Heart right ventricle (tissue), 16 donors: ENCODE measurements around the gene ZNF740. TPM values are rescaled to one million over a fixed set of nuclear protein-coding genes. Genes with fewer than 3 reads are reported as not detected.
"Not testable (repeated sequence)": the region's sequence is repeated elsewhere in the genome, so short reads cannot be mapped to it uniquely, and the experiment has no call there.

Experiments used
- ATAC-seq, 8 donors: fragments of 200-7000 bp; cut with Tn5 transposase; one replicate each; pipeline ENCODE4 v1.9.1; 2020; ENCODE audit warnings: mild to moderate bottlenecking in 8 of 8, moderate library complexity in 8 of 8, moderate number of reproducible peaks in 1 of 8
- DNase-seq, 2 donors: peaks; one replicate each; pipeline ENCODE4 v3.0.0-alpha.2; 2020
- H3K27ac ChIP-seq, 10 donors: fragments of 200-600 bp; sonication (generic) in 2 of 10; one replicate each; pipeline versions ENCODE4 v1.5.0 to v1.8.0; 2020 to 2022; ENCODE audit warnings: mild to moderate bottlenecking in 3 of 10
- H3K27me3 ChIP-seq, 7 donors: fragments of 200-600 bp; one replicate each; pipeline ENCODE4 v1.8.0; 2021 to 2022; ENCODE audit warnings: mild to moderate bottlenecking in 2 of 7
- H3K36me3 ChIP-seq, 9 donors: fragments of 200-600 bp; sonication (generic) in 1 of 9; one replicate each; pipeline versions ENCODE4 v1.5.0 to v1.8.0; 2020 to 2022; ENCODE audit warnings: mild to moderate bottlenecking in 2 of 9
- H3K4me1 ChIP-seq, 9 donors: fragments of 200-600 bp; sonication (generic) in 1 of 9; one replicate each; pipeline versions ENCODE4 v1.5.0 to v1.8.0; 2020 to 2022; ENCODE audit warnings: mild to moderate bottlenecking in 4 of 9
- H3K4me3 ChIP-seq, 10 donors: fragments of 200-600 bp; sonication (generic) in 2 of 10; one replicate each; pipeline versions ENCODE4 v1.5.0 to v1.8.0; 2020 to 2022; ENCODE audit warnings: mild to moderate bottlenecking in 7 of 10, moderate library complexity in 2 of 10
- H3K9me3 ChIP-seq, 11 donors: fragments of 200-600 bp in 10 of 11; sonication (generic) in 2 of 11; one replicate each; pipeline versions ENCODE4 v1.5.0 to v1.8.0; 2013 to 2022; ENCODE audit warnings: mild to moderate bottlenecking in 2 of 11, control low read depth in 1 of 11, moderate library complexity in 1 of 11
- WGBS, 2 donors: extraction: QIAGEN DNeasy Blood & Tissue Kit; methylation state at CpG; one replicate each; pipeline ENCODE4 v1.1.7; 2013; ENCODE audit warnings: inconsistent platforms in 1 of 2; 5-methylcytosine and 5-hydroxymethylcytosine counted together
- intact Hi-C, 10 donors: fragments of 100-400 bp; cut with DNase I; formaldehyde crosslinking; loops; one replicate each; pipeline versions ENCODE4 v1.11.1 to v1.14.2; 2022
- polyA plus RNA-seq, 2 donors: library from polyadenylated mRNA; stranded (reverse); fragments of 200-250 nt; gene quantifications; one replicate each; pipeline ENCODE4 v1.2.3, GENCODE V29; 2013
- total RNA-seq, 10 donors: library from RNA; stranded (reverse); fragmentation: NEBNext Ultra II Directional in 3 of 10; extraction: Animal tissue kit (Norgen Biotek cat#: 25700) in 3 of 10; gene quantifications; one replicate each; pipeline versions ENCODE4 v1.2.1 to v1.2.4, GENCODE V29; 2021 to 2023
- TF ChIP-seq, protein P1 (sequence below), 9 donors: fragments of 200-600 bp; sonication (generic) in 2 of 9; IDR thresholded peaks; one replicate each; pipeline versions ENCODE4 v1.5.0 to v1.8.0; 2021 to 2022; ENCODE audit warnings: antibody characterized with exemption in 9 of 9, mild to moderate bottlenecking in 5 of 9, moderate library complexity in 1 of 9
- donor health status: Arrhythmogenic right ventricular cardiomyopathy.
- donor health status: ischemic (EF 13 %, LVEDD 7.1; RV severe dilation, severe dysfunction).
- donor health status: healthy with polysubstance abuse.
- donor health status: DM: no; HTN: yes; CAD: no.
- donor health status: DM: no; HTN: no; CAD: no.
- donor health status: ischemic (EF 25% LVEDD 6.9; RV normal size, moderate dysfunction).
- donor health status: ischemic (EF 25% LVEDD 5.7; RV mildly dilated, moderate dysfunction).
- donor health status: healthy.
- donor health status: DM: yes; HTN: yes; CAD: no.
- donor health status: Ischemic cardiomyopathy.
- donor health status: ischemic (EF 35%, LVEDD 5.7; RV mildly dilated, moderate dysfunction).
- donor health status: nonischemic (EF 11% LVEDD 7.7; RV severe dilation, severe dysfunction).
- donor health status: DM: yes; HTN: yes; CAD: no.
- donor health status: PGD.
- donor health status: ischemic (EF 29% LVEDD 5.4; RV normal size, mild dysfunction).
- donor health status: nonischemic (EF 23%, LVEDD 6.1; RV moderate dilation, normal function).

Gene ZNF740
- total and polyA plus RNA-seq, 12 donors: 2.7 to 28.9 (median 18.9) TPM

- H3K27ac ChIP-seq: peak overlapping the region in 1 of 10 donors; percentile 54
- no peaks in the 10 kb centered on the region for H3K9me3 ChIP-seq
- no peaks in the 10 kb centered on the region for H3K27me3 ChIP-seq
- no peak overlapping the region for H3K4me3 ChIP-seq
- 80% methylated on average over 10 of the region's 10 CpGs for WGBS, 2 donors
- ATAC-seq (no peak), DNase-seq (no peak)
- intact Hi-C loops: no loop called here
- peaks cover 0 to 12% (median 0%) of the 10 kb centered on the region in 9 donors for H3K36me3 ChIP-seq
- H3K4me1 ChIP-seq: peaks cover 0 to 56% (median 8%) of the 10 kb centered on the region in 9 donors
- TF ChIP-seq, protein P1, sequence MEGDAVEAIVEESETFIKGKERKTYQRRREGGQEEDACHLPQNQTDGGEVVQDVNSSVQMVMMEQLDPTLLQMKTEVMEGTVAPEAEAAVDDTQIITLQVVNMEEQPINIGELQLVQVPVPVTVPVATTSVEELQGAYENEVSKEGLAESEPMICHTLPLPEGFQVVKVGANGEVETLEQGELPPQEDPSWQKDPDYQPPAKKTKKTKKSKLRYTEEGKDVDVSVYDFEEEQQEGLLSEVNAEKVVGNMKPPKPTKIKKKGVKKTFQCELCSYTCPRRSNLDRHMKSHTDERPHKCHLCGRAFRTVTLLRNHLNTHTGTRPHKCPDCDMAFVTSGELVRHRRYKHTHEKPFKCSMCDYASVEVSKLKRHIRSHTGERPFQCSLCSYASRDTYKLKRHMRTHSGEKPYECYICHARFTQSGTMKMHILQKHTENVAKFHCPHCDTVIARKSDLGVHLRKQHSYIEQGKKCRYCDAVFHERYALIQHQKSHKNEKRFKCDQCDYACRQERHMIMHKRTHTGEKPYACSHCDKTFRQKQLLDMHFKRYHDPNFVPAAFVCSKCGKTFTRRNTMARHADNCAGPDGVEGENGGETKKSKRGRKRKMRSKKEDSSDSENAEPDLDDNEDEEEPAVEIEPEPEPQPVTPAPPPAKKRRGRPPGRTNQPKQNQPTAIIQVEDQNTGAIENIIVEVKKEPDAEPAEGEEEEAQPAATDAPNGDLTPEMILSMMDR (IDR thresholded peaks at IDR 0.05): no peak
These were observed 20.1 kb downstream of the ZNF740 start for GRCh38 chr12:53200458-53201176.

DNA sequence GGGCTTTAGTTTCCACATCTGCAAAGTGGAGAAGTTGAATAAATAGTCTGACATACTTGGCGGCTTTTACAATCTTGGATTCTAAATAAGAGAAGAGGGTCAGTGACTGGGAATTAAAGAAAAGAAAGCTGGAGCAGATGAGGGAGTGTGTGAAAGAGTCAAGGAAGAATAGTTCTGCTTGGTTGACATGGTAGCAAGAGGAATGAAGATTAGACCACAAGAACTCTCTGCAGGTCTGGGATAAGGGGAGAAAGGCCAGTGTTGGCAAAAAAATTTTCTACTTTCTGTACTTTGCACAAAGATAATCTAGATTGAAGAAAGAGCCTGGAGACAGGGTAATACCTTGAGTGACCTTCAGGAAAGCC, 20.6 kb downstream of the ZNF740 start:
- Histone ChIP-seq H3K4me3 (no peak overlapping the region), H3K9me3 (no peaks in the 10 kb centered on the region), H3K27me3 (no peaks in the 10 kb centered on the region), H3K27ac (peak overlapping the region in 1 of 10 donors; percentile 54), H3K36me3 (peaks cover 0 to 12% (median 0%) of the 10 kb centered on the region in 9 donors), H3K4me1 (peaks cover 0 to 61% (median 8%) of the 10 kb centered on the region in 9 donors)
- no peak for ATAC-seq
- 77 to 84% methylated on average over 1 of the region's 1 CpG for WGBS, 2 donors
- intact Hi-C loops: no loop called here
- TF ChIP-seq, protein P1 (IDR thresholded peaks at IDR 0.05): no peak
- DNase-seq: no peak

DNA sequence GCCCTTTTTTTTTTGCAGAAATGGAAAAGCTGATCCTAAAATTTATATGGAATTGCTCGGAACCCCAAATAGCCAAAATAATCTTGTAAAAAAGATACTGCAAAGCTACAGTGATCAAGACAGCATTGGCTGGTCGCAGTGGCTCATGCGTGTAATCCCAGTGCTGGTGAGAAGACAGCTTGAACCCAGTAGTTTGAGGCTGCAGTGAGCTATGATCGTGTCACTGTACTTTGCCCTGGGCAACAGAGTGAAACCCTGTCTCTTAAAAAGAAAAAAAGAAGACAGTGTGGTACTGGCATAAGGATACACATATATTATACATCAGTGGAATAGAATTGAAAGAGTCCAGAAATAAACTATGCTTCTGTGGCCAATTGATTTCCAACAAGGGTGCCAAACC, 21.1 kb downstream of the ZNF740 start:
- H3K27ac ChIP-seq: peak overlapping the region in 1 of 10 donors; percentile 54
- no peak overlapping the region for H3K4me3 ChIP-seq
- intact Hi-C loops: no loop called here
- H3K4me1 ChIP-seq: peaks cover 0 to 66% (median 8%) of the 10 kb centered on the region in 9 donors
- WGBS, 2 donors: 95 to 97% methylated on average over 4 of the region's 4 CpGs
- ATAC-seq: no peak
- H3K36me3 ChIP-seq: peaks cover 0 to 12% (median 0%) of the 10 kb centered on the region in 9 donors
- TF ChIP-seq, protein P1 (IDR thresholded peaks at IDR 0.05): no peak
- H3K9me3 ChIP-seq: no peaks in the 10 kb centered on the region
- no peak for DNase-seq
- no peaks in the 10 kb centered on the region for H3K27me3 ChIP-seq

DNA sequence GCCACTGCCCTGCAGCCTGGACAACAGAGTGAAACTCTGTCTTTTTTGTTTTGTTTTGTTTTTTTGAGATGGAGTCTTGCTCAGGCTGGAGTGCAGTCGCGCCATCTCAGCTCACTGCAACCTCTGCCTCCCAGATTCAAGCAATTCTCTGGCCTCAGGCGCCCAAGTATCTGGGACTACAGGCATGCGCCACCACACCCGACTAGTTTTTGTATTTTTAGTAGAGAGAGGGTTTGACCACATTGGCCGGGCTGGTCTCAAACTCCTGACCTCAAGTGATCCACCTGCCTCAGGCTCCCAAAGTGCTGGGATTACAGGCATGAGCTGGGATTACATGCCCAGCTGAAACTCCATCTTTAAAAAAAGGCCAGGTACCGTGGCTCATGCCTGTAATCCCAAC, 21.8 kb downstream of the ZNF740 start:
- ATAC-seq, H3K4me3 ChIP-seq, intact Hi-C loops, DNase-seq, H3K27ac ChIP-seq, H3K9me3 ChIP-seq, H3K36me3 ChIP-seq, H3K27me3 ChIP-seq: not testable (repeated sequence)
- 88 to 91% methylated on average over 7 of the region's 7 CpGs for WGBS, 2 donors
- H3K4me1 ChIP-seq: peaks cover 0 to 72% (median 8%) of the 10 kb centered on the region in 9 donors

DNA sequence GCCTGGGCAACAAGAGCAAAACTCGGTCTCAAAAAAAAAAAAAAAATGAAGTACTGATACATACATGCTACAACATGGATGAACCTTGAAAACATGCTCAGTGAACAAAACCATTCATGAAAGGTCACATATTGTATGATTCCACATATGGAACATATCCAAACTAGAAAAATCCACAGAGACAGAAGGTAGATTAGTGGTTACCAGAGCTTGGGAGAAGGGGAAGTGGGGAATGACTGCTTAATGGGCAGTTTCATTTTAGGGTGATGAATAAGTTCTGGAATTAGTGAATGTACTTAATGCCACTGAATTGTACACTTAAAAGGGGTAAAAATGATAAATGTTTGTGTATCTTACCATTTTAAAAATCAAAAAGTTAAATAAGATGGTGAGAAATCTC, 23.8 kb downstream of the ZNF740 start:
- Histone ChIP-seq H3K4me3 (no peak overlapping the region), H3K27me3 (no peaks in the 10 kb centered on the region), H3K4me1 (peaks cover 0 to 75% (median 11%) of the 10 kb centered on the region in 9 donors), H3K27ac (no peak overlapping the region), H3K9me3 (no peaks in the 10 kb centered on the region), H3K36me3 (peaks cover 0 to 4% (median 0%) of the 10 kb centered on the region in 9 donors)
- WGBS, 2 donors: 95 to 100% methylated on average over 1 of the region's 1 CpG
- intact Hi-C loops: no loop called here
- TF ChIP-seq, protein P1 (IDR thresholded peaks at IDR 0.05): no peak
- DNase-seq (no peak), ATAC-seq (no peak)
